Panc1 (cell line): ENCODE data around the gene SLC2A2. TPM values are rescaled to one million over a fixed set of nuclear protein-coding genes. Genes with fewer than 3 reads are reported as not detected.

Experiments
- ATAC-seq: fragments of 200-7000 bp; cut with Tn5 transposase; 2 replicates; pipeline ENCODE4 v1.9.1; 2020; ENCODE audit warnings: mild to moderate bottlenecking, moderate library complexity
- BruUV-seq: library from RNA; stranded (reverse); fragments of 400-500 nt; replicated peaks from 2 replicates; lab custom pipeline; 2021; lab: Mats Ljungman, UMichigan
- CTCF ChIA-PET: fragments of 300-600 bp; sonication (Branson Sonifier 250); formaldehyde crosslinking; loops from one replicate; lab custom pipeline; 2022; ENCODE audit warnings: antibody characterized with exemption; lab: Charles Lee
- POLR2A ChIA-PET: fragments of 300-600 bp; sonication (Branson Sonifier 250); formaldehyde crosslinking; loops from one replicate; lab custom pipeline; 2022; ENCODE audit warnings: antibody characterized with exemption; lab: Charles Lee
- DNase-seq: peaks from one replicate; pipeline ENCODE4 v3.0.0-alpha.2; 2010; ENCODE audit warnings: low read depth, low spot score
- H3K27ac ChIP-seq: 2 replicates; pipeline ENCODE4 v1.5.1; 2011; ENCODE audit warnings: mild to moderate bottlenecking, low read length, inconsistent platforms
- H3K27me3 ChIP-seq: fragments of 200-500 bp; sonication (Bioruptor generic); 2 replicates; pipeline ENCODE4 v1.6.0; 2014; ENCODE audit warnings: low read length, inconsistent platforms; ENCODE audit not compliant: control insufficient read depth, insufficient read depth
- H3K36me3 ChIP-seq: fragments of 200-500 bp; sonication (Bioruptor generic); 2 replicates; pipeline ENCODE4 v1.5.1; 2014; ENCODE audit warnings: inconsistent platforms, mild to moderate bottlenecking, low read length, moderate library complexity; ENCODE audit not compliant: control insufficient read depth, insufficient read depth
- H3K4me1 ChIP-seq: 2 replicates; pipeline ENCODE4 v1.5.1; 2011; ENCODE audit warnings: inconsistent platforms, mild to moderate bottlenecking, low read length, moderate library complexity; ENCODE audit not compliant: control insufficient read depth, insufficient read depth
- H3K4me3 ChIP-seq, 2 experiments: 2 replicates each; pipeline ENCODE4 v1.5.1; 2011 to 2012; ENCODE audit warnings: low read depth in 2 of 2, low read length in 2 of 2, mild to moderate bottlenecking in 2 of 2, inconsistent platforms in 1 of 2, moderate library complexity in 1 of 2
- H3K9me3 ChIP-seq: fragments of 200-500 bp; sonication (Bioruptor generic); 2 replicates; pipeline ENCODE4 v1.5.1; 2014; ENCODE audit warnings: low read depth, mild to moderate bottlenecking, inconsistent platforms, low read length, moderate library complexity; ENCODE audit not compliant: control insufficient read depth, insufficient read depth
- CTCF ChIP-seq: fragments of 450-650 bp; IDR thresholded peaks from 2 replicates; pipeline ENCODE4 v1.5.1; 2017; ENCODE audit warnings: mild to moderate bottlenecking
- POLR2AphosphoS5 ChIP-seq: IDR thresholded peaks from 2 replicates; pipeline ENCODE4 v1.6.1; 2012; ENCODE audit warnings: mild to moderate bottlenecking, low read depth, low read length, moderate library complexity
- REST ChIP-seq, 2 experiments: IDR thresholded peaks; 2 replicates each; pipeline ENCODE4 v1.6.1; 2011 to 2012; ENCODE audit warnings: low read depth in 2 of 2, control low read depth in 1 of 2, low read length in 1 of 2, mild to moderate bottlenecking in 1 of 2, moderate library complexity in 1 of 2; ENCODE audit not compliant: insufficient read depth in 1 of 2
- SIN3A ChIP-seq: IDR thresholded peaks from 2 replicates; pipeline ENCODE4 v1.6.1; 2012; ENCODE audit warnings: low read depth, mild to moderate bottlenecking, low read length, moderate library complexity, borderline replicate concordance; ENCODE audit not compliant: insufficient read depth
- TCF7L2 ChIP-seq: IDR thresholded peaks from 2 replicates; pipeline ENCODE4 v1.6.1; 2011; ENCODE audit warnings: mild to moderate bottlenecking, low read depth, low read length, inconsistent platforms
- in situ Hi-C: cut with HindIII; loops from 2 replicates; pipeline ENCODE4 v1.10.0; 2016; ENCODE audit warnings: low sequenced_read_pairs, low pct_unique_long_range_greater_than_20kb
- intact Hi-C: fragments of 100-400 bp; cut with micrococcal nuclease; formaldehyde crosslinking; loops from one replicate; pipeline ENCODE4 v1.10.0; 2022; ENCODE audit not compliant: unreplicated experiment
- total RNA-seq: library from RNA; stranded (reverse); gene quantifications from one replicate; pipeline ENCODE4 v1.2.1, GENCODE V29; 2021; ENCODE audit not compliant: unreplicated experiment

The SLC2A2 gene
- total RNA-seq, 1 experiment from 2014 or later: 0.13 TPM

DNA sequence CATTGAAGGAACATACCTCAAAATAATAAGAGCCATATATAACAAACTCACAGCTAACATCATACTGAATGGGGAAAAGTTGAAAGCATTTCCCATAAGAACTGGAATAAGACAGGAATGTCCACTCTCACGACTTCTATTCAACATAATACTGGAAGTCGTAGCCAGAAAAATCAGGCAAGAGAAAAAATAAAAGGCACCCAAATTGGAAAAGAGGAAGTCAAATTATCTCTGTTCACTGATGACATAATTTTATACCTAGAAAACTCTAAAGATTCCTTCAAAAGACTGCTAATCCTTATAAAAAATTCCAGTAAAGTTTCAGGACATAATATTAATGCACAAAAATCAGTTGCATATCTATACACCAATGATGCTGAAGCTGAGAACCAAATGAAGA lies 34.9 kb downstream of the SLC2A2 start:
- Histone ChIP-seq H3K27me3 (no peaks in the 10 kb centered on the region), H3K27ac (no peak overlapping the region), H3K36me3 (no peaks in the 10 kb centered on the region), H3K9me3 (no peaks in the 10 kb centered on the region), H3K4me1 (no peaks in the 10 kb centered on the region), H3K4me3 (no peak overlapping the region)
- no peak for TF ChIP-seq REST (IDR thresholded peaks at IDR 0.05; ENCODE audit: insufficient read depth in 1 of 2, low read depth in 2 of 2, low read length in 1 of 2)
- no peak for TF ChIP-seq TCF7L2
- TF ChIP-seq SIN3A: no peak
- TF ChIP-seq POLR2AphosphoS5: no peak
- no peak for TF ChIP-seq CTCF
- CTCF ChIA-PET: interaction anchor here (0.6 kb wide), 1 partner anchor 59 kb away, joined by 4 read pairs; no protein-coding TSS in a partner anchor
- intact Hi-C loops (no loop called here), in situ Hi-C loops (no loop called here)
- no peak for ATAC-seq
- no peak for DNase-seq
- POLR2A ChIA-PET: no interaction called here
- no TSS peak for BruUV-seq

DNA sequence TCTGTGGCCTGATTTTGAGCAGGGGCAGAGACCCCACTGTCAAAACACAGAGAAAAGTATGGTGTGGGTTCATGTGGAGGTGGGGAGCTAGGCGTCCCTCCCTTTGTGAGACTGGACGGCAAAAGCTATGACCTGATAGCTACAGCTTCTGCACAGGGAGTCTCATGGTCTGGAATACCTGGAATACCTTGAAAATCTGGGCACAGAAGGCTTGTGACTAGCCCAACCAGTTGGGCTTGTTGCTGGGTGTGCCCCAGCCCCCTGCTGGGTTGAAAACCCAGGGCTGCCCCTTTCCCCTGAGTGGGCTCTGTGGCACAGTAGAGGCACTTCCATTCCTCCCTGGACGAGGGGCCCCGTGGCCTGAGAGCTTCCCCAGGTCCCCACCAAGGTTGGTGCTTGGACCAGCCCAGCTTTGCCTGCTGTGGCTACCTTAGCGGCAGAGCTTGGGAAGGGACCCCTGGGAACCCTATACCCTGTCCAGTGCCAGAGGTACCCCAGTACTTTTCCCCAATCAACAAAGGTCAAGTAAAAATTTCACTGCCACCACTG lies 37.3 kb downstream of the SLC2A2 start:
- Histone ChIP-seq H3K27ac (no peak overlapping the region), H3K4me1 (no peaks in the 10 kb centered on the region), H3K27me3 (no peaks in the 10 kb centered on the region), H3K9me3 (no peaks in the 10 kb centered on the region), H3K36me3 (no peaks in the 10 kb centered on the region), H3K4me3 (no peak overlapping the region)
- in situ Hi-C loops: no loop called here
- ChIA-PET POLR2A (no interaction called here), CTCF (no interaction called here)
- no peak for TF ChIP-seq CTCF
- no peak for TF ChIP-seq SIN3A
- no peak for TF ChIP-seq TCF7L2
- no peak for TF ChIP-seq POLR2AphosphoS5
- TF ChIP-seq REST (IDR thresholded peaks at IDR 0.05; ENCODE audit: insufficient read depth in 1 of 2, low read depth in 2 of 2, low read length in 1 of 2): no peak
- BruUV-seq: no TSS peak
- DNase-seq: no peak
- intact Hi-C loops: no loop called here
- ATAC-seq: no peak
